ENCODE results near the gene EOLA2. TPM values are rescaled to one million over a fixed set of nuclear protein-coding genes. Genes with fewer than 3 reads are reported as not detected.
"Not testable (repeated sequence)": the region's sequence is repeated elsewhere in the genome, so short reads cannot be mapped to it uniquely, and the experiment has no call there.

The EOLA2 gene
- polyA plus RNA-seq, 1 donor (not counting 4 experiments of a cell fraction or from before 2014, with no cell fraction given) = 35.5 TPM

- H3K4me1 ChIP-seq (ENCODE audit: control insufficient read depth, extremely low read depth, insufficient read depth, low read length); H3K27me3 ChIP-seq (ENCODE audit: control insufficient read depth, extremely low read depth, insufficient read depth, low read length); H3K4me2 ChIP-seq (ENCODE audit: control insufficient read depth, extremely low read depth, insufficient read depth, low read depth, low read length); H3K9ac ChIP-seq (ENCODE audit: control insufficient read depth, extremely low read depth, insufficient read depth, low read length); H2AFZ ChIP-seq (ENCODE audit: control insufficient read depth, low read length); H3K4me3 ChIP-seq (ENCODE audit: control insufficient read depth in 2 of 3, extremely low read depth in 1 of 3, insufficient read depth in 2 of 3, low read depth in 1 of 3, low read length in 3 of 3); H3K27ac ChIP-seq (ENCODE audit: control insufficient read depth, insufficient read depth, low read length); H3K79me2 ChIP-seq (ENCODE audit: control insufficient read depth, insufficient read depth, low read length); dilution Hi-C loops (cut with MboI; ENCODE audit: extremely low pct_ligation_motif_present, low sequenced_read_pairs); H3K9me1 ChIP-seq (ENCODE audit: control insufficient read depth, extremely low read depth, insufficient read depth, low read length); H4K20me1 ChIP-seq (ENCODE audit: control insufficient read depth, extremely low read depth, insufficient read depth, low read length); H3K9me3 ChIP-seq (ENCODE audit: control insufficient read depth, low read depth, low read length); FAIRE-seq; DNase-seq (ENCODE audit: low read depth, low spot score); H3K36me3 ChIP-seq (ENCODE audit: control insufficient read depth in 2 of 2, extremely low read depth in 1 of 2, insufficient read depth in 2 of 2, low read length in 2 of 2): not testable (repeated sequence)
These were observed 6.1 kb downstream of the EOLA2 start for GRCh38 chrX:149932150-149932549.

- H3K9me1 ChIP-seq (ENCODE audit: control insufficient read depth, extremely low read depth, insufficient read depth, low read length); H3K4me1 ChIP-seq (ENCODE audit: control insufficient read depth, extremely low read depth, insufficient read depth, low read length); dilution Hi-C loops (cut with MboI; ENCODE audit: extremely low pct_ligation_motif_present, low sequenced_read_pairs); DNase-seq (ENCODE audit: low read depth, low spot score); H3K79me2 ChIP-seq (ENCODE audit: control insufficient read depth, insufficient read depth, low read length); H3K9me3 ChIP-seq (ENCODE audit: control insufficient read depth, low read depth, low read length); H3K36me3 ChIP-seq (ENCODE audit: control insufficient read depth in 2 of 2, extremely low read depth in 1 of 2, insufficient read depth in 2 of 2, low read length in 2 of 2); H3K4me2 ChIP-seq (ENCODE audit: control insufficient read depth, extremely low read depth, insufficient read depth, low read depth, low read length); H3K27me3 ChIP-seq (ENCODE audit: control insufficient read depth, extremely low read depth, insufficient read depth, low read length); FAIRE-seq; H2AFZ ChIP-seq (ENCODE audit: control insufficient read depth, low read length); H3K27ac ChIP-seq (ENCODE audit: control insufficient read depth, insufficient read depth, low read length); H3K9ac ChIP-seq (ENCODE audit: control insufficient read depth, extremely low read depth, insufficient read depth, low read length); H3K4me3 ChIP-seq (ENCODE audit: control insufficient read depth in 2 of 3, extremely low read depth in 1 of 3, insufficient read depth in 2 of 3, low read depth in 1 of 3, low read length in 3 of 3); H4K20me1 ChIP-seq (ENCODE audit: control insufficient read depth, extremely low read depth, insufficient read depth, low read length): not testable (repeated sequence)
These were observed 6.9 kb downstream of the EOLA2 start for GRCh38 chrX:149931355-149931754.

GRCh38 chrX:149929400-149929799 is 8.9 kb downstream of the EOLA2 start, which contains the start of gene HSFX4:
TSS of gene HSFX4 (plus strand) at chrX:149929573. CDS start at chrX:149929645, 72 bp downstream.
- H3K9ac ChIP-seq (ENCODE audit: control insufficient read depth, extremely low read depth, insufficient read depth, low read length); H3K9me3 ChIP-seq (ENCODE audit: control insufficient read depth, low read depth, low read length); H3K4me2 ChIP-seq (ENCODE audit: control insufficient read depth, extremely low read depth, insufficient read depth, low read depth, low read length); H4K20me1 ChIP-seq (ENCODE audit: control insufficient read depth, extremely low read depth, insufficient read depth, low read length); H3K9me1 ChIP-seq (ENCODE audit: control insufficient read depth, extremely low read depth, insufficient read depth, low read length); H2AFZ ChIP-seq (ENCODE audit: control insufficient read depth, low read length); DNase-seq (ENCODE audit: low read depth, low spot score); H3K79me2 ChIP-seq (ENCODE audit: control insufficient read depth, insufficient read depth, low read length); H3K4me1 ChIP-seq (ENCODE audit: control insufficient read depth, extremely low read depth, insufficient read depth, low read length); dilution Hi-C loops (cut with MboI; ENCODE audit: extremely low pct_ligation_motif_present, low sequenced_read_pairs); H3K27ac ChIP-seq (ENCODE audit: control insufficient read depth, insufficient read depth, low read length); FAIRE-seq; H3K4me3 ChIP-seq (ENCODE audit: control insufficient read depth in 2 of 3, extremely low read depth in 1 of 3, insufficient read depth in 2 of 3, low read depth in 1 of 3, low read length in 3 of 3); H3K36me3 ChIP-seq (ENCODE audit: control insufficient read depth in 2 of 2, extremely low read depth in 1 of 2, insufficient read depth in 2 of 2, low read length in 2 of 2); H3K27me3 ChIP-seq (ENCODE audit: control insufficient read depth, extremely low read depth, insufficient read depth, low read length): not testable (repeated sequence)

- H3K9me1 ChIP-seq (ENCODE audit: control insufficient read depth, extremely low read depth, insufficient read depth, low read length); dilution Hi-C loops (cut with MboI; ENCODE audit: extremely low pct_ligation_motif_present, low sequenced_read_pairs); DNase-seq (ENCODE audit: low read depth, low spot score); H3K4me2 ChIP-seq (ENCODE audit: control insufficient read depth, extremely low read depth, insufficient read depth, low read depth, low read length); H3K4me1 ChIP-seq (ENCODE audit: control insufficient read depth, extremely low read depth, insufficient read depth, low read length); H3K9me3 ChIP-seq (ENCODE audit: control insufficient read depth, low read depth, low read length); H3K36me3 ChIP-seq (ENCODE audit: control insufficient read depth in 2 of 2, extremely low read depth in 1 of 2, insufficient read depth in 2 of 2, low read length in 2 of 2); H3K9ac ChIP-seq (ENCODE audit: control insufficient read depth, extremely low read depth, insufficient read depth, low read length); H4K20me1 ChIP-seq (ENCODE audit: control insufficient read depth, extremely low read depth, insufficient read depth, low read length); H3K4me3 ChIP-seq (ENCODE audit: control insufficient read depth in 2 of 3, extremely low read depth in 1 of 3, insufficient read depth in 2 of 3, low read depth in 1 of 3, low read length in 3 of 3); H3K27me3 ChIP-seq (ENCODE audit: control insufficient read depth, extremely low read depth, insufficient read depth, low read length); H3K27ac ChIP-seq (ENCODE audit: control insufficient read depth, insufficient read depth, low read length); H2AFZ ChIP-seq (ENCODE audit: control insufficient read depth, low read length); FAIRE-seq; H3K79me2 ChIP-seq (ENCODE audit: control insufficient read depth, insufficient read depth, low read length): not testable (repeated sequence)
These were observed 9.7 kb downstream of the EOLA2 start for GRCh38 chrX:149928635-149929034.

GRCh38 chrX:149927964-149928258 is 10.4 kb downstream of the EOLA2 start:
- H3K4me2 ChIP-seq (ENCODE audit: control insufficient read depth, extremely low read depth, insufficient read depth, low read depth, low read length); H3K4me1 ChIP-seq (ENCODE audit: control insufficient read depth, extremely low read depth, insufficient read depth, low read length); H3K4me3 ChIP-seq (ENCODE audit: control insufficient read depth in 2 of 3, extremely low read depth in 1 of 3, insufficient read depth in 2 of 3, low read depth in 1 of 3, low read length in 3 of 3); H3K27ac ChIP-seq (ENCODE audit: control insufficient read depth, insufficient read depth, low read length); H3K36me3 ChIP-seq (ENCODE audit: control insufficient read depth in 2 of 2, extremely low read depth in 1 of 2, insufficient read depth in 2 of 2, low read length in 2 of 2); dilution Hi-C loops (cut with MboI; ENCODE audit: extremely low pct_ligation_motif_present, low sequenced_read_pairs); H3K27me3 ChIP-seq (ENCODE audit: control insufficient read depth, extremely low read depth, insufficient read depth, low read length); H4K20me1 ChIP-seq (ENCODE audit: control insufficient read depth, extremely low read depth, insufficient read depth, low read length); FAIRE-seq; DNase-seq (ENCODE audit: low read depth, low spot score); H3K9ac ChIP-seq (ENCODE audit: control insufficient read depth, extremely low read depth, insufficient read depth, low read length); H3K9me1 ChIP-seq (ENCODE audit: control insufficient read depth, extremely low read depth, insufficient read depth, low read length); H2AFZ ChIP-seq (ENCODE audit: control insufficient read depth, low read length); H3K79me2 ChIP-seq (ENCODE audit: control insufficient read depth, insufficient read depth, low read length); H3K9me3 ChIP-seq (ENCODE audit: control insufficient read depth, low read depth, low read length): not testable (repeated sequence)

All from keratinocyte (primary cell).